ENCODE data around the gene PKIB. TPM values are rescaled to one million over a fixed set of nuclear protein-coding genes. Genes with fewer than 3 reads are reported as not detected.

PKIB gene
- total RNA-seq, 1 donor from 2014 or later: 2.1 TPM

- no peak for ATAC-seq
- DNase-seq (ENCODE audit: low spot score): no peak
Measured at GRCh38 chr6:122702841-122703240, 92.6 kb downstream of the PKIB start.

GRCh38 chr6:122704066-122704465 is 93.9 kb downstream of the PKIB start:
- ATAC-seq (no peak), DNase-seq (ENCODE audit: low spot score) (no peak)

GRCh38 chr6:122709922-122710512 is 99.8 kb downstream of the PKIB start:
- DNase-seq (ENCODE audit: low spot score) (no peak), ATAC-seq (peak; percentile 36)

- ATAC-seq: no peak
- DNase-seq (ENCODE audit: low spot score): no peak
Measured at GRCh38 chr6:122710908-122711635, 100.9 kb downstream of the PKIB start.

GRCh38 chr6:122712093-122712447 is 101.9 kb downstream of the PKIB start:
- ATAC-seq: no peak
- no peak for DNase-seq (ENCODE audit: low spot score)

- DNase-seq (ENCODE audit: low spot score) (no peak), ATAC-seq (no peak)
Measured at GRCh38 chr6:122712448-122713137, 102.4 kb downstream of the PKIB start.

- ATAC-seq: no peak
- DNase-seq (ENCODE audit: low spot score): no peak
Measured at GRCh38 chr6:122713138-122713537, 102.9 kb downstream of the PKIB start.

GRCh38 chr6:122714059-122714458 is 103.9 kb downstream of the PKIB start:
- no peak for DNase-seq (ENCODE audit: low spot score)
- no peak for ATAC-seq

GRCh38 chr6:122715725-122716124 is 105.5 kb downstream of the PKIB start:
- DNase-seq (ENCODE audit: low spot score) (no peak), ATAC-seq (no peak)

- DNase-seq (ENCODE audit: low spot score): no peak
- peak; percentile 33 for ATAC-seq
Measured at GRCh38 chr6:122717350-122717749, 107.1 kb downstream of the PKIB start.

GRCh38 chr6:122718616-122719015 is 108.4 kb downstream of the PKIB start:
- ATAC-seq (no peak), DNase-seq (ENCODE audit: low spot score) (no peak)

- no peak for ATAC-seq
- no peak for DNase-seq (ENCODE audit: low spot score)
Measured at GRCh38 chr6:122719176-122719575, 109.0 kb downstream of the PKIB start.

GRCh38 chr6:122722746-122723145 is 112.5 kb downstream of the PKIB start:
- no peak for DNase-seq (ENCODE audit: low spot score)
- ATAC-seq: no peak

GRCh38 chr6:122726649-122727048 is 116.4 kb downstream of the PKIB start:
- DNase-seq (ENCODE audit: low spot score) (no peak), ATAC-seq (peak; percentile 64)

- no peak for DNase-seq (ENCODE audit: low spot score)
- ATAC-seq: no peak
Measured at GRCh38 chr6:122727244-122727643, 117.0 kb downstream of the PKIB start.

GRCh38 chr6:122730334-122730733 is 120.1 kb downstream of the PKIB start:
- ATAC-seq (no peak), DNase-seq (ENCODE audit: low spot score) (no peak)

GRCh38 chr6:122730775-122731386 is 120.7 kb downstream of the PKIB start:
- DNase-seq (ENCODE audit: low spot score): no peak
- ATAC-seq: peak; percentile 83

- no peak for DNase-seq (ENCODE audit: low spot score)
- ATAC-seq: no peak
Measured at GRCh38 chr6:122733259-122733658, 123.1 kb downstream of the PKIB start.

GRCh38 chr6:122734529-122735395 is 124.6 kb downstream of the PKIB start:
- ATAC-seq (no peak), DNase-seq (ENCODE audit: low spot score) (no peak)

- DNase-seq (ENCODE audit: low spot score) (no peak), ATAC-seq (no peak)
Measured at GRCh38 chr6:122735582-122735981, 125.4 kb downstream of the PKIB start.

- DNase-seq (ENCODE audit: low spot score) (no peak), ATAC-seq (no peak)
Measured at GRCh38 chr6:122736163-122736562, 126.0 kb downstream of the PKIB start.

Data from left lobe of liver (tissue), 2 donors.